Stimulated activated CD8-positive, alpha-beta memory T cell treated with anti-CD3 and anti-CD28 coated beads, Interleukin-12 subunit alpha, Interleukin-12 subunit beta, amount 100 ng/mL, for 24 hours (primary cell): ENCODE measurements around the gene MAN2B1.
"Not testable (repeated sequence)": the region's sequence is repeated elsewhere in the genome, so short reads cannot be mapped to it uniquely, and the experiment has no call there.

Experiments used
- DNase-seq: peaks from one replicate; pipeline ENCODE4 v3.0.0-alpha.2; 2020; ENCODE audit errors: extremely low read depth

The MAN2B1 gene

DNA sequence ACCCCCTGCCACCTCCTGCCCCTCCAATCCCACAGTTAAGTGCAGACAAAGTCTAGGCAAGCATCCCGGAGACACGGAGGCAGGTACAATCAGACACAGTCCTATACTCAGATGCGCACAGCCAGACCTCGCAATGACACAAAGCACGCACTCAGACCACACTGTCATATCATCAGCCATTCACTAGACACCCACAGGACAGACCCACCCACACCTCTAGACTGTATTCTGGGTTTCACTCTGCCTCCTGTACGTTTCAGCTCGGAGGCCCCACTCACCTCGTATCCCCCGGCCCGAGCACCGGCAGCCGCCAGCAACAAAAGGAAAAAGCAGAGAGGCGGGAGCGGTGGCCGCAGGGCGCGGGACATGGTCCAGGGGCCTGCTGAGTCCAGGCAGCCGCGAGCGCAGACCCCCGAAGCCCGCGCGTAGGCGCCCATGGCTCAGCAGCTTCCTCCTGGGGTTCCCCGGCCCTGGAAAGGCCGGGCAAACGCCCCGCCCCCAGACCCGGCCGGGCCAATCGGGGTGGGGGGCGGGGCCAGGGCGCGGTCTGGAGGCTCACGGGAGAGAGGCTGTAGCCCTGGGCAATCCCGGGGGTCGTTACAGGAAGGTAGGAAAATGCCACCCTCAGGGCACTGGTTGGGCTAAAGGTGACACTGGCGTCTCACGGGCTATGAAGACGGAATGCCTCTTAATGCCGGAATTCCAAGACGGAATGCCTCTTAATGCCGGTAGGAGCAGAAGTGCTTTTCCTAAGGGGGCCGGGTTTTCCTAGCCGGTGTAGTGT, at the start of gene MAN2B1, which contains the start of gene WDR83:
MAN2B1 (minus strand) TSS at position 478 of the 784 bp plus-strand sequence; CDS start at position 437, 41 bp downstream.
WDR83 (plus strand) TSS at position 543 of the 784 bp plus-strand sequence. CDS start 2,984 bp downstream, outside the sequence.
- DNase-seq, result peak; percentile 62

- DNase-seq, result no peak
Observed at GRCh38 chr19:12715929-12716328, 49.4 kb upstream of the MAN2B1 start.

DNA sequence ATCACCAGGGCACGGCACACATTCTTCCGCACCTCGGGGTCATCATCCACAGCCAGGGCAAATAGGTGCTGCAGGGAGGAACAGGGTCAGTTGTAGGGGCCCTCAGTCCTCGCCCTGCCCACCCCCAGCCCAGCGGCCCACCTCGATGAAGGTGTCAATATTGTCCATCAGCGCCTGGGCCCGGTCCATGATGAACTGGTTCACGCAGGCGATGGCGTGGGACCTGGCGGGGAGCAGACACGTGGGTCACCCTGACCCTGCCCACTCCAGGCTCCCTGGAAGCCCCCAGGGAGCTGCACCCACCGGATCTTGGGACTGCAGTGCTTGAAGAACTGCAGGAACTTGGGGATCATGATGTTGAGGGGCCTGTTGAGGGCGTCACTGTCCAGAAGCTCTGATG, 48.6 kb upstream of the MAN2B1 start:
- DNase-seq, result no peak

DNA sequence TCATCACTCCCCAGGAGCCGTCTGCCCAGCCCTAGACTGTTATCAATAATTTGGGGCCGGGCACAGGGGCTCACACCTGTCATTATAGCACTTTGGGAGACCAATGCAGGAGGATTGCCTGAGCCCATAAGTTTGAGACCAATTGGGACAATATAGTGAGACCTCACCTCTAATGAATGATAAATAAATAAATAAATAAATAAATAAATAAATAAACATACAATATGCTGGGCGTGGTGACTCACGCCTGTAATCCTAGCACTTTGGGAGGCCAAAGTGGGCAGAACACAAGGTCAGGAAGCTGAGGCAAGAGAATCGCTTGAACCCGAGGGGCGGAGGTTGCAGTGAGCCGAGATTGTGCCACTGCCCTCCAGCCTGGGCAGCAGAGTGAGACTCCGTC, 46.8 kb upstream of the MAN2B1 start:
- not testable (repeated sequence) for DNase-seq

DNA sequence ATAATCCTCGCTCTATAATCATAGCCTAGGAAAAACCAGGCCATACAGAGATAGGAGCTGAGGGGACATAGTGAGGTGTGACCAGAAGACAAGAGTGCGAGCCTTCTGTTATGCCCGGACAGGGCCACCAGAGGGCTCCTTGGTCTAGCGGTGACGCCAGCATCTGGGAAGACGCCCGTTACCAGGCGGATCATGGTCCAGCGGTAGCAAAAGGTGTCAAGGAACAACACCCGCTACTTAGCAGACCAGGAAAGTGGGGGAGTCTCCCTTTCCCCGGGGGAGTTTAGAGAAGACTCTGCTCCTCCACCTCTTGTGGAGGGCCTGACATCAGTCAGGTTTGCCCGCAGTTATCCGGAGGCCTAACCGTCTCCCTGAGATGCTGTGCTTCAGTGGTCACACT, 45.5 kb upstream of the MAN2B1 start:
- not testable (repeated sequence) for DNase-seq

GRCh38 chr19:12711187-12711586, 44.6 kb upstream of the MAN2B1 start:
- no peak for DNase-seq

GRCh38 chr19:12708641-12709040, 42.1 kb upstream of the MAN2B1 start:
- DNase-seq, result no peak

- DNase-seq, result no peak
Observed at GRCh38 chr19:12706332-12706718, 39.8 kb upstream of the MAN2B1 start.

DNA sequence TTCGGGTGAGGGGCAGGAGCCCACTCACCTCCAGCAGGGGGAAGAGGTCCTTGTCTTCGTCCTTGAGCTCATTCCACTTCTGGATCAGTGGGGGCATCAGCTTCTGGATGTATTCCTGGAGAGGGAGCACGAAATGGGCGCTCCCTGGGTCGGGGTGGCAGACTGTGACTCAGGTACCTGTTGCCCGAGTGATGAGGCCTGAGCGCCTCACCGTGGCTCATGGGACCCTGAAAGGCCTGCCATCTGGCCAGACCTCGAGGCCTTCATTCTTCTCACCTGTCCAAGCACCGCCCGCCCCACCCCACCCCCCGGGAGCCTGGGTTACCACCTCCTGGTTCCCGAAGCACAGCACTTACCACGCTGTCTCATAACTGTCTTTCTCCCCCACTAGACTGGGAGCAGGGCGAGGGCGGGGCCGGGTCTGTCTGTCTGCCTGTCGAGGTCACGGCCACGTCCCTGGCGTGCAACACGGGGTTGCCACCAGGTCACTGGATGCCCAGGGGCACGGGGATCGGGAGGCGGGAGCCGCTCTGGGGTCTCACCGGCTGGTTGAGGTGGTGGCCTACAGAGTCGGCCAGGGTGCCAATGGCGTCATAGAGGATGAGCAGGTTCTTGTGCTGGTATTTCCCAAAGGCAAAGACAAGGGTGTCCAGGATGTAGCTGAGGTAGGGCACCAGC, 39.3 kb upstream of the MAN2B1 start:
- no peak for DNase-seq

GRCh38 chr19:12705169-12705568, 38.6 kb upstream of the MAN2B1 start:
- no peak for DNase-seq

GRCh38 chr19:12703046-12703445, 36.5 kb upstream of the MAN2B1 start:
- no peak for DNase-seq

GRCh38 chr19:12701596-12702282, 35.2 kb upstream of the MAN2B1 start:
- no peak for DNase-seq

- no peak for DNase-seq
Observed at GRCh38 chr19:12698138-12698537, 31.6 kb upstream of the MAN2B1 start.

- not testable (repeated sequence) for DNase-seq
Observed at GRCh38 chr19:12697425-12697824, 30.9 kb upstream of the MAN2B1 start.

GRCh38 chr19:12696366-12697335, 30.1 kb upstream of the MAN2B1 start, which contains the start of gene FBXW9:
Gene FBXW9, minus strand, starts transcription at chr19:12696631. Its CDS starts 50 bp downstream, at chr19:12696581.
- DNase-seq, result peak; percentile 92

- no peak for DNase-seq
Observed at GRCh38 chr19:12695997-12696365, 29.4 kb upstream of the MAN2B1 start.

- no peak for DNase-seq
Observed at GRCh38 chr19:12695514-12695913, 29.0 kb upstream of the MAN2B1 start.

- no peak for DNase-seq
Observed at GRCh38 chr19:12695096-12695495, 28.6 kb upstream of the MAN2B1 start.

DNA sequence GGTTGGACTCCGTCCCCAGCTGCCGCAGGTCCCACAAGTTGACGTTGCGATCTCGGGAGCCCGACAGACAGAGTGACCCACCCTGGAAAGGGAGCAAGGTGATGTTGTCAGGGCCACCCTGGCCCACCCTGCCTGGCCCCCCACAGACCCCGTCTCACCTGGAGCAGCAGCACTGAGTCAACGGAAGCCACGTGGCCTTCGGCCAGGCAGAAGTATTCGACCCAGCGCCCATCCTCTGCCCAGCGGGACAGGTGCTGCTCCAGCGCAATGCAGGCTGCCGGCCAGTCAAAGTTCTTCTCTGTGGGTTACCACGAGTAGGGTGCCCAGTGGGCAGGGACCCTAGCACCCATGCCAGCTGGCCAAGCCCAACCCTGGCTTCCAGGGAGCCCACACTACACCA, 28.1 kb upstream of the MAN2B1 start:
- no peak for DNase-seq

DNA sequence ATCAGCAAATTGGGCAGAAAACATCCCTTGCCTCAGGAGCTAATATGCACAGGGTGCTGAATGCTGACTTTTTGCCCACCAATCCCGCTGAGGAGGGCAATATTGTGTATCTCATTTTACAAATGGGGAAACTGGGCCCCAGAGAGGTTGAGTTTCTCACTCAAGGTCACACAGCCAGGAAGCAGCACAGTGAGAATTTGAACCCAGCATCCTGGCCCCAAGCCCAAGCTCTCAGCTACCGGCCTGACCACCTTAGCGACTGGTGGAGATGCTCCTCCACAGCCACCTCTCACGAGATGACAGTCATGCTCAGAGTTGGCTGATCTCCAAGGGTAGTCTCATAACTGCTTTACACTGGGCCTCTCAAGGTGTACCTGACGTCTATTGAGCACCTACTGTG, 26.4 kb upstream of the MAN2B1 start:
- no peak for DNase-seq

- no peak for DNase-seq
Observed at GRCh38 chr19:12689581-12690216, 23.2 kb upstream of the MAN2B1 start.
